Measurements from ENCODE around the gene ALDOC.

- TF ChIP-seq EZH2 (IDR thresholded peaks at IDR 0.05): no peak
- TF ChIP-seq CTCF (IDR thresholded peaks at IDR 0.05): no peak
Measured at GRCh38 chr17:28552176-28552999, 24.3 kb downstream of the ALDOC start, which contains the start of gene UNC119.
